HEK293 (cell line): ENCODE results near the gene ABCG4.
A peak's percentile ranks its signal among the peaks of the same experiment; 100 is the strongest.

ENCODE experiments used
- BCL11B ChIP-seq: fragments of 450-650 bp; formaldehyde crosslinking; IDR thresholded peaks from 2 replicates; pipeline ENCODE4 v1.5.1; 2016; ENCODE audit warnings: low read depth, missing biosample characterization, missing genetic modification characterization
- IKZF3 ChIP-seq: fragments of 450-650 bp; IDR thresholded peaks from 2 replicates; pipeline ENCODE4 v1.5.0; 2018; ENCODE audit warnings: missing biosample characterization, mild to moderate bottlenecking, missing genetic modification characterization, moderate library complexity
- SCRT1 ChIP-seq: fragments of 450-650 bp; formaldehyde crosslinking; IDR thresholded peaks from 2 replicates; pipeline ENCODE4 v1.5.1; 2016; ENCODE audit warnings: missing biosample characterization, missing genetic modification characterization, borderline replicate concordance
- ZBTB7A ChIP-seq: fragments of 450-650 bp; formaldehyde crosslinking; IDR thresholded peaks from 2 replicates; pipeline ENCODE4 v1.5.1; 2016; ENCODE audit warnings: low read depth, missing biosample characterization, missing genetic modification characterization
- ZFP3 ChIP-seq: fragments of 450-650 bp; formaldehyde crosslinking; IDR thresholded peaks from 2 replicates; pipeline ENCODE4 v1.5.1; 2016; ENCODE audit warnings: low read depth, missing biosample characterization, missing genetic modification characterization
- ZNF121 ChIP-seq: fragments of 450-650 bp; formaldehyde crosslinking; IDR thresholded peaks from 2 replicates; pipeline ENCODE4 v1.5.1; 2016; ENCODE audit warnings: missing biosample characterization, missing genetic modification characterization
- ZNF133 ChIP-seq: fragments of 450-650 bp; formaldehyde crosslinking; IDR thresholded peaks from 2 replicates; pipeline ENCODE4 v1.5.1; 2016; ENCODE audit warnings: missing biosample characterization, missing genetic modification characterization
- ZNF138 ChIP-seq: fragments of 450-650 bp; formaldehyde crosslinking; IDR thresholded peaks from 2 replicates; pipeline ENCODE4 v1.5.1; 2016; ENCODE audit warnings: missing biosample characterization, missing genetic modification characterization, borderline replicate concordance
- ZNF202 ChIP-seq: fragments of 450-650 bp; formaldehyde crosslinking; IDR thresholded peaks from 2 replicates; pipeline ENCODE4 v1.5.1; 2016; ENCODE audit warnings: missing biosample characterization, missing genetic modification characterization, borderline replicate concordance
- ZNF221 ChIP-seq: fragments of 450-650 bp; formaldehyde crosslinking; IDR thresholded peaks from 2 replicates; pipeline ENCODE4 v1.5.1; 2017; ENCODE audit warnings: missing biosample characterization, missing genetic modification characterization, borderline replicate concordance
- ZNF341 ChIP-seq: fragments of 450-650 bp; formaldehyde crosslinking; IDR thresholded peaks from 2 replicates; pipeline ENCODE4; 2016; ENCODE audit warnings: low read depth, missing biosample characterization, missing genetic modification characterization
- ZNF350 ChIP-seq: fragments of 450-650 bp; formaldehyde crosslinking; IDR thresholded peaks from 2 replicates; pipeline ENCODE4 v1.5.0; 2017; ENCODE audit warnings: missing biosample characterization, mild to moderate bottlenecking, missing genetic modification characterization
- ZNF521 ChIP-seq: fragments of 450-650 bp; formaldehyde crosslinking; IDR thresholded peaks from 2 replicates; pipeline ENCODE4 v1.5.1; 2017; ENCODE audit warnings: missing biosample characterization, mild to moderate bottlenecking, missing genetic modification characterization
- ZNF560 ChIP-seq: fragments of 450-650 bp; formaldehyde crosslinking; IDR thresholded peaks from 2 replicates; pipeline ENCODE4 v1.5.1; 2017; ENCODE audit warnings: missing biosample characterization, missing genetic modification characterization, borderline replicate concordance
- ZNF677 ChIP-seq: fragments of 450-650 bp; IDR thresholded peaks from 2 replicates; pipeline ENCODE4 v1.5.0; 2018; ENCODE audit warnings: missing biosample characterization, mild to moderate bottlenecking, missing genetic modification characterization, moderate library complexity
- ZNF785 ChIP-seq: fragments of 450-650 bp; formaldehyde crosslinking; IDR thresholded peaks from 2 replicates; pipeline ENCODE4 v1.5.1; 2016; ENCODE audit warnings: missing biosample characterization, missing genetic modification characterization
- ZSCAN23 ChIP-seq: fragments of 450-650 bp; formaldehyde crosslinking; IDR thresholded peaks from 2 replicates; pipeline ENCODE4 v1.5.1; 2016; ENCODE audit warnings: missing biosample characterization, missing genetic modification characterization
- ZSCAN30 ChIP-seq: fragments of 450-650 bp; IDR thresholded peaks from 2 replicates; pipeline ENCODE4 v1.5.1; 2018; ENCODE audit warnings: missing biosample characterization, mild to moderate bottlenecking, missing genetic modification characterization, moderate library complexity
- ZXDB ChIP-seq: fragments of 450-650 bp; formaldehyde crosslinking; IDR thresholded peaks from 2 replicates; pipeline ENCODE4 v1.5.1; 2016; ENCODE audit warnings: missing biosample characterization, missing genetic modification characterization
- TF ChIP-seq, protein P1 (sequence below): fragments of 450-650 bp; formaldehyde crosslinking; IDR thresholded peaks from 2 replicates; pipeline ENCODE4 v1.5.1; 2016; ENCODE audit warnings: missing biosample characterization, missing genetic modification characterization, borderline replicate concordance
- TF ChIP-seq, protein P2 (sequence below): fragments of 450-650 bp; formaldehyde crosslinking; IDR thresholded peaks from 2 replicates; pipeline ENCODE4 v1.5.1; 2016; ENCODE audit warnings: missing biosample characterization, missing genetic modification characterization
- TF ChIP-seq, protein P3 (sequence below): fragments of 450-650 bp; formaldehyde crosslinking; IDR thresholded peaks from 2 replicates; pipeline ENCODE4 v1.5.1; 2016; ENCODE audit warnings: missing biosample characterization, missing genetic modification characterization, low read depth
- TF ChIP-seq, protein P4 (sequence below): fragments of 450-650 bp; formaldehyde crosslinking; optimal IDR thresholded peaks from 2 replicates; pipeline ENCODE3; 2016; ENCODE audit warnings: missing biosample characterization, mild to moderate bottlenecking, missing genetic modification characterization
- TF ChIP-seq, protein P5 (sequence below): fragments of 450-650 bp; formaldehyde crosslinking; IDR thresholded peaks from 2 replicates; pipeline ENCODE4 v1.5.1; 2016; ENCODE audit warnings: missing biosample characterization, missing genetic modification characterization
- TF ChIP-seq, protein P6 (sequence below): fragments of 450-650 bp; formaldehyde crosslinking; IDR thresholded peaks from 2 replicates; pipeline ENCODE4 v1.5.1; 2016; ENCODE audit warnings: missing biosample characterization, missing genetic modification characterization
- TF ChIP-seq, protein P7 (sequence below): fragments of 450-650 bp; formaldehyde crosslinking; IDR thresholded peaks from 2 replicates; pipeline ENCODE4 v1.5.1; 2016; ENCODE audit warnings: missing biosample characterization, missing genetic modification characterization

ABCG4 gene

DNA sequence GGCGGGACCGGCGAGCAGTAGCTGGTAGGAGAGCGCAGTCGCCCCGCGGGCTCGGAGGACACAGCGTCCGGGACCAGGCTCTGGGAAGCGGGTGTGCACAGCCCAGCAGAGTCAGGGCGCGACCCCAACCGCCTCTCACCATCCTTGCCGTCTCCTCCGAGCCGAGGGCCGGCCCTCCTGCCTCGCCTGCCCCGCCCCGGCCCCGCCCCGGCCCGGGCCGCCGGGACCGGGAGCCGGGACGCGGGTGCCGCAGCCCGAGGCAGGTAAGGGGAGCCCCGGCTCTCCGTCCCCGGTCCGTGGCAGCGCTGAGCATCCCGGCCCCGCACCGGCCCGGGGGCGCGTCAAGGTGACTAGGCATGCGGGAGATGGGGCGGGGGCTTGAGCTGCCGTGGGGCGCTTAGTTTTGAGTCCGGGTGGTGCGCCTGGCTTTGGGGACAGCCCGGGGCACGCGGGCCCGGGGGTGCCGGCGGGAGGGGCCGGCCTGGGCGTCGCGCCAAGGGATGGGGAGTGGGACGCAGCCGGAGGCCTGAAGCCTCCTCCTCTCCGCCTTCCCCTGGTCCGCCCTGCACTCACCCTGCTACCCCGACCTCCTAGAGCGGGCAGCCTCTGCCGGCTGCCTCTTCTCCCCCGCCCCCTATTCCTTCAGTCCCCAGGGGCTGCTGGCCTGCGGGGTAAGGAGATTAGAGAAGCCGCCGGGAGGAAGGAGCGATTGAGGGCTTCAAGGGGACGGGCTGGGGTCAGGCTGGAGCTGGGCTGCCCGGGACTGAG is at the start of gene ABCG4 (continued):
- TF ChIP-seq, protein P1, sequence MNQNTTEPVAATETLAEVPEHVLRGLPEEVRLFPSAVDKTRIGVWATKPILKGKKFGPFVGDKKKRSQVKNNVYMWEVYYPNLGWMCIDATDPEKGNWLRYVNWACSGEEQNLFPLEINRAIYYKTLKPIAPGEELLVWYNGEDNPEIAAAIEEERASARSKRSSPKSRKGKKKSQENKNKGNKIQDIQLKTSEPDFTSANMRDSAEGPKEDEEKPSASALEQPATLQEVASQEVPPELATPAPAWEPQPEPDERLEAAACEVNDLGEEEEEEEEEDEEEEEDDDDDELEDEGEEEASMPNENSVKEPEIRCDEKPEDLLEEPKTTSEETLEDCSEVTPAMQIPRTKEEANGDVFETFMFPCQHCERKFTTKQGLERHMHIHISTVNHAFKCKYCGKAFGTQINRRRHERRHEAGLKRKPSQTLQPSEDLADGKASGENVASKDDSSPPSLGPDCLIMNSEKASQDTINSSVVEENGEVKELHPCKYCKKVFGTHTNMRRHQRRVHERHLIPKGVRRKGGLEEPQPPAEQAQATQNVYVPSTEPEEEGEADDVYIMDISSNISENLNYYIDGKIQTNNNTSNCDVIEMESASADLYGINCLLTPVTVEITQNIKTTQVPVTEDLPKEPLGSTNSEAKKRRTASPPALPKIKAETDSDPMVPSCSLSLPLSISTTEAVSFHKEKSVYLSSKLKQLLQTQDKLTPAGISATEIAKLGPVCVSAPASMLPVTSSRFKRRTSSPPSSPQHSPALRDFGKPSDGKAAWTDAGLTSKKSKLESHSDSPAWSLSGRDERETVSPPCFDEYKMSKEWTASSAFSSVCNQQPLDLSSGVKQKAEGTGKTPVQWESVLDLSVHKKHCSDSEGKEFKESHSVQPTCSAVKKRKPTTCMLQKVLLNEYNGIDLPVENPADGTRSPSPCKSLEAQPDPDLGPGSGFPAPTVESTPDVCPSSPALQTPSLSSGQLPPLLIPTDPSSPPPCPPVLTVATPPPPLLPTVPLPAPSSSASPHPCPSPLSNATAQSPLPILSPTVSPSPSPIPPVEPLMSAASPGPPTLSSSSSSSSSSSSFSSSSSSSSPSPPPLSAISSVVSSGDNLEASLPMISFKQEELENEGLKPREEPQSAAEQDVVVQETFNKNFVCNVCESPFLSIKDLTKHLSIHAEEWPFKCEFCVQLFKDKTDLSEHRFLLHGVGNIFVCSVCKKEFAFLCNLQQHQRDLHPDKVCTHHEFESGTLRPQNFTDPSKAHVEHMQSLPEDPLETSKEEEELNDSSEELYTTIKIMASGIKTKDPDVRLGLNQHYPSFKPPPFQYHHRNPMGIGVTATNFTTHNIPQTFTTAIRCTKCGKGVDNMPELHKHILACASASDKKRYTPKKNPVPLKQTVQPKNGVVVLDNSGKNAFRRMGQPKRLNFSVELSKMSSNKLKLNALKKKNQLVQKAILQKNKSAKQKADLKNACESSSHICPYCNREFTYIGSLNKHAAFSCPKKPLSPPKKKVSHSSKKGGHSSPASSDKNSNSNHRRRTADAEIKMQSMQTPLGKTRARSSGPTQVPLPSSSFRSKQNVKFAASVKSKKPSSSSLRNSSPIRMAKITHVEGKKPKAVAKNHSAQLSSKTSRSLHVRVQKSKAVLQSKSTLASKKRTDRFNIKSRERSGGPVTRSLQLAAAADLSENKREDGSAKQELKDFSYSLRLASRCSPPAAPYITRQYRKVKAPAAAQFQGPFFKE (tag by site-specific recombination): no peak
- TF ChIP-seq ZNF341 (tag by site-specific recombination): peak; percentile 85
- TF ChIP-seq ZNF138 (tag by site-specific recombination): no peak
- TF ChIP-seq ZSCAN23 (tag by site-specific recombination): no peak
- no peak for TF ChIP-seq ZNF221
- TF ChIP-seq ZNF677 (tag by site-specific recombination): no peak
- TF ChIP-seq, protein P2, sequence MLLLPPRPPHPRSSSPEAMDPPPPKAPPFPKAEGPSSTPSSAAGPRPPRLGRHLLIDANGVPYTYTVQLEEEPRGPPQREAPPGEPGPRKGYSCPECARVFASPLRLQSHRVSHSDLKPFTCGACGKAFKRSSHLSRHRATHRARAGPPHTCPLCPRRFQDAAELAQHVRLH (tag by site-specific recombination): no peak
- no peak for TF ChIP-seq ZNF785 (tag by site-specific recombination)
- no peak for TF ChIP-seq ZNF560 (tag by site-specific recombination)
- TF ChIP-seq, protein P3, sequence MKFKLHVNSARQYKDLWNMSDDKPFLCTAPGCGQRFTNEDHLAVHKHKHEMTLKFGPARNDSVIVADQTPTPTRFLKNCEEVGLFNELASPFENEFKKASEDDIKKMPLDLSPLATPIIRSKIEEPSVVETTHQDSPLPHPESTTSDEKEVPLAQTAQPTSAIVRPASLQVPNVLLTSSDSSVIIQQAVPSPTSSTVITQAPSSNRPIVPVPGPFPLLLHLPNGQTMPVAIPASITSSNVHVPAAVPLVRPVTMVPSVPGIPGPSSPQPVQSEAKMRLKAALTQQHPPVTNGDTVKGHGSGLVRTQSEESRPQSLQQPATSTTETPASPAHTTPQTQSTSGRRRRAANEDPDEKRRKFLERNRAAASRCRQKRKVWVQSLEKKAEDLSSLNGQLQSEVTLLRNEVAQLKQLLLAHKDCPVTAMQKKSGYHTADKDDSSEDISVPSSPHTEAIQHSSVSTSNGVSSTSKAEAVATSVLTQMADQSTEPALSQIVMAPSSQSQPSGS (tag by site-specific recombination): no peak
- no peak for TF ChIP-seq BCL11B (tag by site-specific recombination)
- TF ChIP-seq, protein P4, sequence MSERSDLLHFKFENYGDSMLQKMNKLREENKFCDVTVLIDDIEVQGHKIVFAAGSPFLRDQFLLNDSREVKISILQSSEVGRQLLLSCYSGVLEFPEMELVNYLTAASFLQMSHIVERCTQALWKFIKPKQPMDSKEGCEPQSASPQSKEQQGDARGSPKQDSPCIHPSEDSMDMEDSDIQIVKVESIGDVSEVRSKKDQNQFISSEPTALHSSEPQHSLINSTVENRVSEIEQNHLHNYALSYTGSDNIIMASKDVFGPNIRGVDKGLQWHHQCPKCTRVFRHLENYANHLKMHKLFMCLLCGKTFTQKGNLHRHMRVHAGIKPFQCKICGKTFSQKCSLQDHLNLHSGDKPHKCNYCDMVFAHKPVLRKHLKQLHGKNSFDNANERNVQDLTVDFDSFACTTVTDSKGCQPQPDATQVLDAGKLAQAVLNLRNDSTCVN: peak; percentile 38
- TF ChIP-seq SCRT1 (tag by site-specific recombination): no peak
- TF ChIP-seq ZXDB: no peak
- no peak for TF ChIP-seq ZNF521 (tag by site-specific recombination)
- TF ChIP-seq ZBTB7A (tag by site-specific recombination): no peak
- TF ChIP-seq IKZF3: no peak
- no peak for TF ChIP-seq ZNF121
- no peak for TF ChIP-seq ZNF133
- TF ChIP-seq, protein P5, sequence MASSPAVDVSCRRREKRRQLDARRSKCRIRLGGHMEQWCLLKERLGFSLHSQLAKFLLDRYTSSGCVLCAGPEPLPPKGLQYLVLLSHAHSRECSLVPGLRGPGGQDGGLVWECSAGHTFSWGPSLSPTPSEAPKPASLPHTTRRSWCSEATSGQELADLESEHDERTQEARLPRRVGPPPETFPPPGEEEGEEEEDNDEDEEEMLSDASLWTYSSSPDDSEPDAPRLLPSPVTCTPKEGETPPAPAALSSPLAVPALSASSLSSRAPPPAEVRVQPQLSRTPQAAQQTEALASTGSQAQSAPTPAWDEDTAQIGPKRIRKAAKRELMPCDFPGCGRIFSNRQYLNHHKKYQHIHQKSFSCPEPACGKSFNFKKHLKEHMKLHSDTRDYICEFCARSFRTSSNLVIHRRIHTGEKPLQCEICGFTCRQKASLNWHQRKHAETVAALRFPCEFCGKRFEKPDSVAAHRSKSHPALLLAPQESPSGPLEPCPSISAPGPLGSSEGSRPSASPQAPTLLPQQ (tag by site-specific recombination): no peak
- no peak for TF ChIP-seq ZFP3 (tag by site-specific recombination)
- TF ChIP-seq, protein P6, sequence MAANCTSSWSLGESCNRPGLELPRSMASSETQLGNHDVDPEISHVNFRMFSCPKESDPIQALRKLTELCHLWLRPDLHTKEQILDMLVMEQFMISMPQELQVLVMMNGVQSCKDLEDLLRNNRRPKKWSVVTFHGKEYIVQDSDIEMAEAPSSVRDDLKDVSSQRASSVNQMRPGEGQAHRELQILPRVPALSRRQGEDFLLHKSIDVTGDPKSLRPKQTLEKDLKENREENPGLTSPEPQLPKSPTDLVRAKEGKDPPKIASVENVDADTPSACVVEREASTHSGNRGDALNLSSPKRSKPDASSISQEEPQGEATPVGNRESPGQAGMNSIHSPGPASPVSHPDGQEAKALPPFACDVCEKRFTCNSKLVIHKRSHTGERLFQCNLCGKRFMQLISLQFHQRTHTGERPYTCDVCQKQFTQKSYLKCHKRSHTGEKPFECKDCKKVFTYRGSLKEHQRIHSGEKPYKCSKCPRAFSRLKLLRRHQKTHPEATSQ: no peak
- no peak for TF ChIP-seq ZNF202 (tag by site-specific recombination)
- TF ChIP-seq, protein P7, sequence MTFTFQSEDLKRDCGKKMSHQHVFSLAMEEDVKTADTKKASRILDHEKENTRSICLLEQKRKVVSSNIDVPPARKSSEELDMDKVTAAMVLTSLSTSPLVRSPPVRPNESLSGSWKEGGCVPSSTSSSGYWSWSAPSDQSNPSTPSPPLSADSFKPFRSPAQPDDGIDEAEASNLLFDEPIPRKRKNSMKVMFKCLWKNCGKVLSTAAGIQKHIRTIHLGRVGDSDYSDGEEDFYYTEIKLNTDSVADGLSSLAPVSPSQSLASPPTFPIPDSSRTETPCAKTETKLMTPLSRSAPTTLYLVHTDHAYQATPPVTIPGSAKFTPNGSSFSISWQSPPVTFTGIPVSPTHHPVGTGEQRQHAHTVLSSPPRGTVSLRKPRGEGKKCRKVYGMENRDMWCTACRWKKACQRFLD: no peak
- TF ChIP-seq ZSCAN30 (tag by site-specific recombination): no peak
- TF ChIP-seq ZNF350 (tag by site-specific recombination): no peak
